GM19468 (cell line): Measurements from ENCODE around the gene HAUS1.
"Not testable (repeated sequence)": the region's sequence is repeated elsewhere in the genome, so short reads cannot be mapped to it uniquely, and the experiment has no call there.

Experiments used
- ATAC-seq: cut with Tn5 transposase; IDR thresholded peaks from one replicate; pipeline ENCODE4 v1.9.1; 2021; ENCODE audit warnings: mild to moderate bottlenecking, moderate library complexity, moderate number of reproducible peaks; ENCODE audit not compliant: unreplicated experiment; ENCODE audit errors: extremely low read depth

HAUS1 gene

DNA sequence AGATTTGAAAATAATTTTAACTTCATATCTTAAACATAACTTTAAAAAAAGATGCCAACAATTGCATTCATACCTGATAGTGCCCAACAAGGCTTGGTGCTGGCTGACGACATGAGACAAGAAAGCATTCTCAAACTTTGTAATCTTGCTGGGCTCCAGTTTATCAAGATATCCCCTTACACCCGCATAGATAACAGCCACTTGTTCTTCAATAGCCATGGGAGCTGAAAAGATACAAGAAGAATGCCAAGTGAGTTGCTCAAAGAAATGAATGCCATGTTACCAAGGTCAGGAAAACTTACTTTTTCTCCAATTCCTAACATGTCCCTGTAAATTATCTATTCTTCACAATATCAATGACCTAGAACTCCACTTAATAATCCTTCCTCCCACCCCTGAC is 19.8 kb upstream of the HAUS1 start:
- ATAC-seq: no peak

DNA sequence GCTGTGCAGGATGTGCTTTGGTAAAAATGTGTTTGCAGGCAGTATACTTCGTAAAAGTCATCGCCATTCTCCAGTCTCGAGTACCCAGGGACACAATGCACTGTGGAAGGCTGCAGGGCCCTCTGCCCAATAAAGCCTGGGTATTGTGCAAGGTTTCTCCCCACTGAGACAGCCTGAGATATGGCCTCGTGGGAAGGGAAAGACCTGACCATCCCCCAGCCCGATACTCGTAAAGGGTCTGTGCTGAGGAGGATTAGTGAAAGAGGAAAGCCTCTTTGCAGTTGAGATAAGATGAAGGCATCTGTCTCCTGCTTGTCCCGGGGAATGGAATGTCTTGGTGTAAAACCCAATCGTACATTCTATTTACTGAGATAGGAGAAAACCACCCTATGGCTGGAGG is 15.7 kb upstream of the HAUS1 start:
- not testable (repeated sequence) for ATAC-seq

GRCh38 chr18:46095532-46095931 is 8.7 kb upstream of the HAUS1 start:
- no peak for ATAC-seq

DNA sequence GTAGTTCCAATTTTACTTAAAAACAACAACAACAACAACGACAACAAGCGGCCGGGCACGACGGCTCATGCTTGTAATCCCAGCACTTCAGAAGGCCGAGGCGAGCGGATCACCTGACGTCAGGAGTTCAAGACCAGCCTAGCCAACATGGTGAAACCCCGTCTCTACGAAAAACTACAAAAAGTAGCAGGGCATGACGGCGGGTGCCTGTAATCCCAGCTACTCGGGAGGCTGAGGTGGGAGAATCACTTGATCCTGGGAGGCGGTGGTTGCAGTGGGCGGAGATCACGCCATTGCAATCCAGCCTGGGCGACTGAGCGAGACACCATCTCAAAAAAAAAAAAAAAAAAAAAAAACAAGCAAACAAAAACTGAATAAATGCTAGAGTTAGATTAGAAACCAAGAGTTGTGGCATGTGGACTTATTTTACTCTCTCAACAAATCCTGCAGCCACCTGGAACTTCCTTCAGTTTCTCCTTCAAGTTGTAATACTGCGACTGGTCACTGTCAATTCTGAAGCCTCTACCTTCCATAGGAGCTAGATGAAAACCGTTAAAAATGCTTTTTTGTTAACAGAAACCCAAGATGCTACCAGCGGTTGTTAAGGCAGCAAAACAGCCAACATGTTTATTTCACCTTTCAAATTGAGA is 7.4 kb upstream of the HAUS1 start:
- ATAC-seq: no peak

GRCh38 chr18:46097431-46097800 is 6.8 kb upstream of the HAUS1 start:
- peak; percentile 9 for ATAC-seq

DNA sequence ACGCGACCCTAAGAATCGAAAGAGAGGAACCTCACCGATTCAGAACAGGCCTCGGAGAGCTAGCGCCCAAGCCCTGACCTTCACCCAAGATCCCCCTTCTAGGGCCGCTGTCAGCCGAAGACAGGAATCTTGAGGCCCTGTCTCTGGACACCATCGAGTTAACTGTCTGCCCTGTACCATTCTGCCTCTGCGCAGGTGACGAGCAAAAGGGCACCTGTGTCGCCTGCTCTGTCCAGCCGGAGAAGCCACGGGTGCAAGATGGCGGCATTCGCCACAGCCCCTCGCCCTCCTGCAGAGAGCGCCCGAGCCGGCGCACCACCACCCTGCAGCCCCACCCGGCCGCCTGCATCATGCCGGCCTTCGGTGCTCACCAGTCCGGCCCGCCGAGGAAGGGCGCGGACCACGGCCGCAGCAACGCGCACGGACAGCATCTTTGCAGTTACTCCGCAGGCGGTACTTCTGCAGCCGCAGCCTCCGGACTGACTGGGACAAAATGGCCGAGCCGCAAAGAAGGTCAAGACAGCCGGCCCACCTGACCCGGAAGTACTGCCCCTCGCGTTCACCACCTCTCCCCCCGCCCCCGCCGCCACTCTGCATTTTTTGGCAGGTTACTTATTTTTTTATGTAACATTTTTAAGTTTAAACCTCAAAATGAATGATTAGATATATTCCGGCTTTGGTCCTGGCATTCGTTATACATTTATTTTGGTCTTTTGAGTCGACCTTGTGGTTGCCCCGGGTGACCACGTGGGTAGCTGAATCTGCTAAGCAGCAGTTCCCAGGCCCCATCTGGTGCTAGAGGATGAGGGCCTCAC is 6.2 kb upstream of the HAUS1 start, which contains the start of gene ATP5F1A:
ATP5F1A (minus strand) TSS at position 496 of the 815 bp plus-strand sequence; CDS start at position 431, 65 bp downstream.
- peak; percentile 61 for ATAC-seq

- ATAC-seq: no peak
Observed at GRCh38 chr18:46098616-46098933, 5.6 kb upstream of the HAUS1 start.

GRCh38 chr18:46099463-46099862 is 4.7 kb upstream of the HAUS1 start:
- ATAC-seq: no peak

DNA sequence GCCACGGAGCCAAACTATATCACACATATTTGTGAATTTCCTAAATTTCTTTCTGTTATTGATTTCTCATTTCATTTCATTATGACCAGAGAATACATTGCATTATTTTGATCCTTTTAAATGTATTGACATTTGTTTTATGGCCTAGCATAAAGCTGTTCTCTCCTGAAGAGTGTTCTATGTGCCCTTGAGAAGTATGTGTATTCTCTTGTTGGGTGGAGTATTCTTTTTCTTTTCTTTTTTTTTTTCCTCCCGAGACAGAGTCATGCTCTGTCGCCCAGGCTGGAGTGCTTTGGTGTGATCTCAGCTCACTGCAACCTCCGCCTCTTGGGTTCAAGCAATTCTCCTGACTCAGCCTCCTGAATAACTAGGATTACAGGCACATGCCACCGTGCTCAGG is 5.2 kb downstream of the HAUS1 start:
- ATAC-seq: no peak

DNA sequence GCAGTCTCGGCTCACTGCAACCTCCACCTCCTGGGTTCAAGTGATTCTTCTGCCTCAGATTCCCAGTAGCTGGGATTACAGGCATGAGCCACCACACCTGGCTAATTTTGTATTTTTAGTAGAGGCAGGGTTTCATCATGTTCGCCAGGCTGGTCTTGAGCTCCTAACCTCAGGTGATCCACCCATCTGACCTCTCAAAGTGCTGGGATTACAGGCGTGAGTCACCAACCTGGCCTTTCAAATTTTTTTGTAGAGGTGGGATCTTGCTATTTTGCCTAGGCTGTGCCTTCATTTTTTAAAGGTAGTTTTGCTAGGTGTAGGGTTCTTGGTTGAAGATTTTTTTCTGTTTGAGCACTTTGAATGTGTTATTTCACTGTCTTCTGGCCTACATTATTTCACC is 6.2 kb downstream of the HAUS1 start:
- no peak for ATAC-seq

GRCh38 chr18:46113751-46114150 is 9.6 kb downstream of the HAUS1 start:
- no peak for ATAC-seq

DNA sequence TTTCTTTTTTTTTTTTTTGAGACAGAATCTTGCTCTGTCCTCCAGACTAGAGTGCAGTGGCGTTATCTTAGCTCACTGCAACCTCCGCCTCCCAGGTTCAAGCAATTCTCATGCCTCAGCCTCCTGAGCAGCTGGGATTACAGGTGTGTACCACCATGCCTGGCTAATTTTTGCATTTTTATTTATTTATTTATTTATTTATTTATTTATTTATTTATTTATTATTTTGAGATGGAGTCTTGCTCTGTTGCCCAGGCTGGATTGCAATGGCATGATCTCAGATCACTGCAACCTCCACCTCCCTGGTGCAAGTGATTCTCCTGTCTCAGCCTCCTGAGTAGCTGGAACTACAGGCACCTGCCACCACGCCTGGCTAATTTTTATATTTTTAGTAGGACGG is 22.4 kb downstream of the HAUS1 start:
- not testable (repeated sequence) for ATAC-seq

DNA sequence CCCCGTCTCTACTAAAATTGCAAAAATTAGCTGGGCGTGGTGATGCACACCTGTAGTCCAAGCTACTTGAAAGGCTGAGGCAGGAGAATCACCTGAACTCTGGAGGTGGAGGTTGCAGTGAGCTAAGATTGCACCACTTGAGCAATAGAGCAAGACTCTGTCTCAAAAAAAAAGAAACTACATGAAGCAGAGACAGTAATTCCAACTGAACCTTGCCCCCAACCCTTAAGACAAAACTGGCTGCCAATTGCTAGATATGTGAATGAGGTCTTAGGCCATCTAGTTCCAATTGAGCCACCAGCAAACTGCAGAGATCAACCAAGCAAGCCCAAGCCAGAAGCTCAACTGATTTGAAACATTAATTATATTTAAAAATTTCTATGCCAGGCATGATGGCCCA is 25.9 kb downstream of the HAUS1 start:
- no peak for ATAC-seq

- ATAC-seq: not testable (repeated sequence)
Observed at GRCh38 chr18:46130549-46130948, 26.4 kb downstream of the HAUS1 start.

- no peak for ATAC-seq
Observed at GRCh38 chr18:46133534-46133933, 29.3 kb downstream of the HAUS1 start.

DNA sequence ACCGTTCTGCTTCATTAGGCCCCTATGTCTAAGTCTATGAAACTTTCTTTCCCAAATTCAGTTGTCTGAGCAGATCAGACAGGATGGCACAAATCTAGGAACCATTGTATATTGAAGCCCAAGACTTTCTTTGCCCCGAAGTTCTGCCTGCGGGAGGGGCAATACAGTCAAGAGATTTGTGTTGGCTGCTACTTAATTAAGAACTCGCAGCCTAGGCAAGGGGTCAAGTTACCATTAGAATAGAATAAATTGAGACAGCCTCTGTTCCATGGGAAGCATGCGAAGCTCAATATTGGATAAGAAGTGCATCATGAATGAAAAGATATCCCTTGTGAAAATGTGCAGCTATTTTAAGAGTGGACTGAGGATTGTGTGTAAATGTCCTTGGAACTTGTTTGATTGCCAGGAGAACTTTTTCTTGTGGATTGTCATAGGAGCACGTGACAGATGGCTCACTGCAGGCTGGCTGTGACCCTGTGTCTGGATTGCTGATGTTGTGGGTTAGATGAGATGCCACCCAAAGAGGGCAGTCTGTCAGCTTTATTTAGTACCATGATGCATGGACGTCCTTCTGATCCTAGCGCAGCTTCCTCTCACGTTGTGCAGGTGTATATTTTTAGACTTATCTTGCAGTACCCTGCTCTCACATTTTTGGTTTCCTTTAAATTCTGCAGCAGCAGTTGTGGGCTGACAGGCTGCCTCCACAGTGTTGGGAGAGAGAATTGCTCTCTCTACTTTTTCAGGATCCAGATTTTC is 30.9 kb downstream of the HAUS1 start:
- no peak for ATAC-seq

- no peak for ATAC-seq
Observed at GRCh38 chr18:46140173-46140572, 36.0 kb downstream of the HAUS1 start.

DNA sequence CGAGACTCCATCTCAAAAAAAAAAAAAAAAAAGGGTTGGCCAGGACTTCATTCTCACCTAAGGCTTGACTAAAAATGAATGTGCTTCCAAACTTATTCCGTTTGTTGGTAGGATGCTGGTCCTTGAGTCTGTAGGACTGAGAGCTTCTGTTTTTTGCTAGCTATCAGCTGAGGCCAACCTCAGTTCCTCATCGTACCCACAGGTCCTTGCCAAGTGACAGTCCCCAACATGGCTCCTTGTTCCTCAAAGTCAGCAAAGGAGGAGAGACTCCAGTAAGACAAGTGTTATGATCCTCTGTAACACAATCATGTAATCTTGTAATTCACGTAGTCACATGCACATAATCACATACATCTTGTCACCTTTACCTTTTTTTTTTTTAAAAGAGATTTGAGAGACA is 37.0 kb downstream of the HAUS1 start:
- no peak for ATAC-seq

- no peak for ATAC-seq
Observed at GRCh38 chr18:46148810-46149209, 44.6 kb downstream of the HAUS1 start.

GRCh38 chr18:46152436-46152807 is 48.2 kb downstream of the HAUS1 start:
- no peak for ATAC-seq
